K562 (cell line): ENCODE measurements around the gene COL4A5.

Source experiments
- ARNT ChIP-seq, 2 experiments: fragments of 450-650 bp; IDR thresholded peaks; 2 replicates each; pipeline ENCODE4 v1.6.1; 2016; ENCODE audit warnings: mild to moderate bottlenecking in 1 of 2
- MIER1 ChIP-seq: fragments of 450-650 bp; IDR thresholded peaks from 2 replicates; pipeline ENCODE4 v1.6.1; 2016; ENCODE audit warnings: antibody characterized with exemption, mild to moderate bottlenecking, low read depth
- RAD21 ChIP-seq, 2 experiments: fragments of 250-450 bp in 1 of 2; fragments of 450-650 bp in 1 of 2; sonication (Bioruptor Pico) in 1 of 2; formaldehyde crosslinking in 1 of 2; IDR thresholded peaks in 1 of 2; conservative IDR thresholded peaks in 1 of 2; 2 replicates each; pipeline versions ENCODE4 v1.4.0 to v1.8.0; 2020 to 2022; ENCODE audit warnings: mild to moderate bottlenecking in 2 of 2, moderate library complexity in 1 of 2
- TF ChIP-seq, protein P1 (sequence below): sonication (generic); formaldehyde crosslinking; IDR thresholded peaks from 2 replicates; pipeline ENCODE4 v1.8.0; 2022; ENCODE audit warnings: mild to moderate bottlenecking, missing genetic modification reagents

DNA sequence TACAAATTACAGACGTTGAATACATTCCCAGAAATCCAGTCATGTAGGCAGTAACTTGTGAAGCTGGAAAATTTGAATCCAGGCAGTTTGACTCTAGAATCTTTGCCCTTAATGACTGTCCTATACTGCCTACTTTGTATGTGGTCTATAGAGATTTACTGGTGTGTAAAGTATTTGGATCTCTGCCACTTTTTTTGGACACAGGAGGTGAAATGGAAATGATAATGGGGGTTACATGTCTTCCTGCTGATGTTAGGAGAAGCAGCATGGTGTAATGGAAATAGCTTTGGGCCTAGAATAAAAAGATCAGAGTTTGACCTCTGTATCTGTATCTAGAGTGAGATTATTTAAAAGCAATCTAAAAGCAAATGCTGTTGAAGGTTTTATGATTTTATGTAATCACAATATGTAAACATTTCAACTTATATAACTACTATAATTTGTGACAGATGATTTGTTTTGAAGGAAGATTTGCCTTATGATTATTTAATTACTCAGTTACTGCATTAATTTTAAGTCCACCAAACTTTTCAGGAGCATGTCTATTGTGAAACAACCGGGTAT lies 3.3 kb downstream of the COL4A5 start:
- TF ChIP-seq RAD21 (CRISPR knock-in tag; conservative IDR thresholded peaks at IDR 0.05 in 1 of 2, IDR thresholded peaks at IDR 0.05 in 1 of 2) (no peak), ARNT (IDR thresholded peaks at IDR 0.05) (no peak), MIER1 (no peak)
- TF ChIP-seq, protein P1, sequence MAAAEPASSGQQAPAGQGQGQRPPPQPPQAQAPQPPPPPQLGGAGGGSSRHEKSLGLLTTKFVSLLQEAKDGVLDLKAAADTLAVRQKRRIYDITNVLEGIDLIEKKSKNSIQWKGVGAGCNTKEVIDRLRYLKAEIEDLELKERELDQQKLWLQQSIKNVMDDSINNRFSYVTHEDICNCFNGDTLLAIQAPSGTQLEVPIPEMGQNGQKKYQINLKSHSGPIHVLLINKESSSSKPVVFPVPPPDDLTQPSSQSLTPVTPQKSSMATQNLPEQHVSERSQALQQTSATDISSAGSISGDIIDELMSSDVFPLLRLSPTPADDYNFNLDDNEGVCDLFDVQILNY (CRISPR knock-in tag) = no peak
